Sigmoid colon (tissue), 4 donors: ENCODE results near the gene ZC3H15.

Source experiments
- CTCF ChIP-seq, 4 experiments: fragments of 450-650 bp in 3 of 4; fragments of 200-600 bp in 1 of 4; IDR thresholded peaks; one replicate each; pipeline ENCODE4 v1.5.1; 2016 to 2019; ENCODE audit warnings: antibody characterized with exemption in 4 of 4, mild to moderate bottlenecking in 3 of 4, moderate library complexity in 2 of 4
- EP300 ChIP-seq, 4 donors: sonication (generic); formaldehyde crosslinking; IDR thresholded peaks; one replicate each; pipeline ENCODE4 v1.6.1; 2017; ENCODE audit warnings: antibody characterized with exemption in 4 of 4
- POLR2A ChIP-seq, 2 donors: fragments of 450-650 bp; IDR thresholded peaks; one replicate each; pipeline ENCODE4 v1.6.1; 2016; ENCODE audit warnings: antibody characterized with exemption in 2 of 2, mild to moderate bottlenecking in 2 of 2, moderate library complexity in 2 of 2
- POLR2AphosphoS5 ChIP-seq, 4 donors: sonication (generic); formaldehyde crosslinking; IDR thresholded peaks; one replicate each; pipeline ENCODE4 v1.6.1; 2017; ENCODE audit warnings: antibody characterized with exemption in 4 of 4

GRCh38 chr2:186443851-186444250, 42.2 kb upstream of the ZC3H15 start:
- no peak for TF ChIP-seq CTCF (IDR thresholded peaks at IDR 0.05)
- TF ChIP-seq POLR2A (IDR thresholded peaks at IDR 0.05) = no peak
- TF ChIP-seq POLR2AphosphoS5 (IDR thresholded peaks at IDR 0.05) = no peak
- no peak for TF ChIP-seq EP300 (IDR thresholded peaks at IDR 0.05)
